Osteocyte (in vitro differentiated cells): Measurements from ENCODE around the gene PROB1. TPM values are rescaled to one million over a fixed set of nuclear protein-coding genes. Genes with fewer than 3 reads are reported as not detected.
A peak's percentile ranks its signal among the peaks of the same experiment; 100 is the strongest.

ENCODE experiments used
- DNase-seq: peaks from one replicate; pipeline ENCODE4 v3.0.0; 2021; ENCODE audit warnings: mixed read lengths; ENCODE audit not compliant: unreplicated experiment; ENCODE audit errors: extremely low spot score
- H3K27ac Mint-ChIP-seq: one replicate; pipeline ENCODE4 v1.8.0; 2021; ENCODE audit warnings: mild to moderate bottlenecking, mixed read lengths; ENCODE audit not compliant: unreplicated experiment
- H3K27me3 Mint-ChIP-seq: one replicate; pipeline ENCODE4 v1.8.0; 2021; ENCODE audit warnings: mixed read lengths; ENCODE audit not compliant: unreplicated experiment
- H3K36me3 Mint-ChIP-seq: one replicate; pipeline ENCODE4 v1.8.0; 2021; ENCODE audit warnings: mixed read lengths; ENCODE audit not compliant: unreplicated experiment
- H3K4me1 Mint-ChIP-seq: one replicate; pipeline ENCODE4 v1.8.0; 2021; ENCODE audit warnings: mixed read lengths; ENCODE audit not compliant: unreplicated experiment
- H3K4me3 Mint-ChIP-seq: one replicate; pipeline ENCODE4 v1.8.0; 2021; ENCODE audit warnings: mild to moderate bottlenecking, moderate library complexity, mixed read lengths; ENCODE audit not compliant: unreplicated experiment
- H3K9me3 Mint-ChIP-seq: one replicate; pipeline ENCODE4 v1.8.0; 2021; ENCODE audit warnings: mixed read lengths; ENCODE audit not compliant: unreplicated experiment
- total RNA-seq: library from RNA; stranded (reverse); gene quantifications from 2 replicates; pipeline ENCODE4 v1.2.1, GENCODE V29; 2021
- TF ChIP-seq, protein P1 (sequence below): fragments of 200-600 bp; sonication (generic); IDR thresholded peaks from 2 replicates; pipeline ENCODE4 v1.5.0; 2021; ENCODE audit warnings: antibody characterized with exemption, mild to moderate bottlenecking, moderate library complexity

The PROB1 gene
- total RNA-seq, 1 donor from 2014 or later: 1.5 TPM

DNA sequence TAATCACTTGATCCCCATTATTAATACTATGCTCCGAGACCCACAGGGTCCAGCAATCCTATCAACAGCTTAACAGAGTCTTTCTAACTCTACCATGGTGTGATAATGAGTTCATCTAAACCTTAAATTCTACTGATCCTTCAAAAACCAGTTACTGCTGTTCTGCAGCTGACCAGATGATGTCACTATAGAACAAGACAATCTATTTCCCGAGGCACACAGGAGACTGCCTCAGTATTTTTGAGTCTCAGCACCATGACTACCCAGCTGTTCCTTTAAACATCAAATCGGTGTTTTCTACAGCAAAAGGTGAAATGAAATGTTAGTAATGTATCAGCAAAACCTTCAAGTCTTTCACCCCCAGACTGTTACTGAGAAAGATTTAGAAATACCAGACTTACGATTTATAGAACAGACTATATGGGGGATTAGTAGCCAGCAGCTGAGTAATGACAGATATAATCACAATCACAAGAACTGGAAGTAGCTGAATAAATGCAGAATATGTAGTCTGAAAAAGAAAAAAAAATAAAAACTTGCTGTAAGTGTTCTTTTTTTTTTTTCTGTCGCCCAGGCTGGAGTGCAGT lies 27.5 kb upstream of the PROB1 start:
- TF ChIP-seq, protein P1, sequence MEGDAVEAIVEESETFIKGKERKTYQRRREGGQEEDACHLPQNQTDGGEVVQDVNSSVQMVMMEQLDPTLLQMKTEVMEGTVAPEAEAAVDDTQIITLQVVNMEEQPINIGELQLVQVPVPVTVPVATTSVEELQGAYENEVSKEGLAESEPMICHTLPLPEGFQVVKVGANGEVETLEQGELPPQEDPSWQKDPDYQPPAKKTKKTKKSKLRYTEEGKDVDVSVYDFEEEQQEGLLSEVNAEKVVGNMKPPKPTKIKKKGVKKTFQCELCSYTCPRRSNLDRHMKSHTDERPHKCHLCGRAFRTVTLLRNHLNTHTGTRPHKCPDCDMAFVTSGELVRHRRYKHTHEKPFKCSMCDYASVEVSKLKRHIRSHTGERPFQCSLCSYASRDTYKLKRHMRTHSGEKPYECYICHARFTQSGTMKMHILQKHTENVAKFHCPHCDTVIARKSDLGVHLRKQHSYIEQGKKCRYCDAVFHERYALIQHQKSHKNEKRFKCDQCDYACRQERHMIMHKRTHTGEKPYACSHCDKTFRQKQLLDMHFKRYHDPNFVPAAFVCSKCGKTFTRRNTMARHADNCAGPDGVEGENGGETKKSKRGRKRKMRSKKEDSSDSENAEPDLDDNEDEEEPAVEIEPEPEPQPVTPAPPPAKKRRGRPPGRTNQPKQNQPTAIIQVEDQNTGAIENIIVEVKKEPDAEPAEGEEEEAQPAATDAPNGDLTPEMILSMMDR: peak; percentile 94
- H3K4me3 Mint-ChIP-seq: no peak overlapping the region
- peak overlapping the region; percentile 76 for H3K27ac Mint-ChIP-seq
- H3K27me3 Mint-ChIP-seq: no peaks in the 10 kb centered on the region
- H3K36me3 Mint-ChIP-seq: peaks cover 38% of the 10 kb centered on the region
- no peaks in the 10 kb centered on the region for H3K9me3 Mint-ChIP-seq
- no peak for DNase-seq
- peaks cover 3% of the 10 kb centered on the region for H3K4me1 Mint-ChIP-seq

- peaks cover 8% of the 10 kb centered on the region for H3K4me1 Mint-ChIP-seq
- DNase-seq: no peak
- peaks cover 33% of the 10 kb centered on the region for H3K36me3 Mint-ChIP-seq
- H3K27ac Mint-ChIP-seq: no peak overlapping the region
- TF ChIP-seq, protein P1: no peak
- H3K9me3 Mint-ChIP-seq: no peaks in the 10 kb centered on the region
- H3K4me3 Mint-ChIP-seq: no peak overlapping the region
- no peaks in the 10 kb centered on the region for H3K27me3 Mint-ChIP-seq
Measured at GRCh38 chr5:139419226-139420192, 24.6 kb upstream of the PROB1 start.

GRCh38 chr5:139418793-139419192 lies 23.9 kb upstream of the PROB1 start:
- peaks cover 35% of the 10 kb centered on the region for H3K36me3 Mint-ChIP-seq
- H3K27me3 Mint-ChIP-seq: no peaks in the 10 kb centered on the region
- no peaks in the 10 kb centered on the region for H3K9me3 Mint-ChIP-seq
- TF ChIP-seq, protein P1: no peak
- no peak overlapping the region for H3K4me3 Mint-ChIP-seq
- no peak overlapping the region for H3K27ac Mint-ChIP-seq
- DNase-seq: no peak
- H3K4me1 Mint-ChIP-seq: peaks cover 8% of the 10 kb centered on the region

GRCh38 chr5:139417214-139417613 lies 22.3 kb upstream of the PROB1 start:
- TF ChIP-seq, protein P1: no peak
- no peaks in the 10 kb centered on the region for H3K9me3 Mint-ChIP-seq
- no peaks in the 10 kb centered on the region for H3K27me3 Mint-ChIP-seq
- H3K36me3 Mint-ChIP-seq: peaks cover 38% of the 10 kb centered on the region
- no peak overlapping the region for H3K27ac Mint-ChIP-seq
- H3K4me3 Mint-ChIP-seq: no peak overlapping the region
- H3K4me1 Mint-ChIP-seq: peaks cover 8% of the 10 kb centered on the region
- DNase-seq: no peak

DNA sequence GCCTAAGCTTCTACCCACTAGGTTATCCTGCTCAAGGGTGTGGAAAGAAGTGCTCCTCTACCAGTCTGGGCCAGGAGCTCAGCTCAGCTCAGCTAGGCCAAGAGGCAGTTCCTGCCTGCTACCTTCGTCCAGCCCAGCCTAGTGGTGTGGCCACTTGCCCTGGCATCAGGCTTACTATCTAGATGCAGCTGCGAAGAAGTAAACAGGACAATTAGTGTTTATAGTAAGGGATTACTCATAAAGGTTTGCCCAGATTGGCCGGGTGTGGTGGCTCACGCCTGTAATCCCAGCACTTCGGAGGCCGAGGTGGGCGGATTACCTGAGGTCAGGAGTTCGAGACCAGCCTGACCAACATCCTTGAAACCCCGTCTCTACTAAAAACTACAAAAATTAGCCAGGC lies 21.7 kb upstream of the PROB1 start:
- Mint-ChIP-seq H3K9me3 (no peaks in the 10 kb centered on the region), H3K4me3 (no peak overlapping the region), H3K4me1 (peaks cover 8% of the 10 kb centered on the region)

More for the DNA sequence above, 21.7 kb upstream of the PROB1 start:
- no peaks in the 10 kb centered on the region for H3K27me3 Mint-ChIP-seq
- H3K36me3 Mint-ChIP-seq: peaks cover 41% of the 10 kb centered on the region
- H3K27ac Mint-ChIP-seq: no peak overlapping the region
- TF ChIP-seq, protein P1: no peak
- no peak for DNase-seq
